OCI-LY7 (cell line): ENCODE measurements around the gene SLCO1A2. TPM values are rescaled to one million over a fixed set of nuclear protein-coding genes. Genes with fewer than 3 reads are reported as not detected.

Experiments used
- BruUV-seq: library from RNA; stranded (reverse); fragments of 400-500 nt; replicated peaks from 2 replicates; lab custom pipeline; 2021; lab: Mats Ljungman, UMichigan
- CTCF ChIA-PET: fragments of 300-600 bp; sonication (Branson Sonifier 250); formaldehyde crosslinking; loops from one replicate; lab custom pipeline; 2022; ENCODE audit warnings: antibody characterized with exemption; ENCODE audit not compliant: unreplicated experiment; lab: Charles Lee
- POLR2A ChIA-PET: fragments of 300-600 bp; sonication (Branson Sonifier 250); formaldehyde crosslinking; loops from one replicate; lab custom pipeline; 2022; ENCODE audit warnings: antibody characterized with exemption; lab: Charles Lee
- DNase-seq: peaks from one replicate; pipeline ENCODE4 v3.0.0-alpha.2; 2015; ENCODE audit warnings: low spot score
- H2AFZ ChIP-seq: fragments of 200-600 bp; sonication (generic), shearing (Covaris generic); 2 replicates; pipeline ENCODE4 v1.6.1; 2014; ENCODE audit warnings: mild to moderate bottlenecking, antibody characterized with exemption, low read length, moderate library complexity
- H3K27ac ChIP-seq: fragments of 200-600 bp; sonication (generic); 2 replicates; pipeline ENCODE4 v1.5.1; 2014; ENCODE audit warnings: mixed run types, low read depth, mild to moderate bottlenecking, moderate library complexity, low read length, inconsistent platforms; ENCODE audit not compliant: poor library complexity, severe bottlenecking
- H3K36me3 ChIP-seq: fragments of 200-600 bp; sonication (generic); 2 replicates; pipeline ENCODE4 v1.6.1; 2014; ENCODE audit warnings: mild to moderate bottlenecking, antibody characterized with exemption, low read length, moderate library complexity, mixed read lengths; ENCODE audit not compliant: insufficient read depth
- H3K4me1 ChIP-seq: fragments of 200-600 bp; sonication (generic); 2 replicates; pipeline ENCODE4 v1.5.1; 2014; ENCODE audit warnings: mild to moderate bottlenecking, low read length; ENCODE audit not compliant: insufficient read depth, poor library complexity, severe bottlenecking
- H3K4me2 ChIP-seq: fragments of 200-600 bp; sonication (generic); 2 replicates; pipeline ENCODE4 v1.6.1; 2014; ENCODE audit warnings: mild to moderate bottlenecking, low read length
- H3K4me3 ChIP-seq: fragments of 200-600 bp; sonication (generic); 2 replicates; pipeline ENCODE4 v1.5.1; 2014; ENCODE audit warnings: mild to moderate bottlenecking, low read depth, low read length; ENCODE audit not compliant: poor library complexity, severe bottlenecking
- H3K79me2 ChIP-seq: fragments of 200-600 bp; sonication (generic); 2 replicates; pipeline ENCODE4 v1.6.1; 2016; ENCODE audit warnings: low read depth, mild to moderate bottlenecking, low read length, moderate library complexity, mixed read lengths; ENCODE audit not compliant: insufficient read depth
- H3K9me2 ChIP-seq: fragments of 200-600 bp; sonication (generic); 2 replicates; pipeline ENCODE4 v1.6.1; 2016; ENCODE audit warnings: mild to moderate bottlenecking, low read length, mixed read lengths; ENCODE audit not compliant: insufficient read depth
- H3K9me3 ChIP-seq: fragments of 200-600 bp; sonication (generic); 2 replicates; pipeline ENCODE4 v1.6.1; 2014; ENCODE audit warnings: mild to moderate bottlenecking, mixed run types, low read length, mixed read lengths
- H4K20me1 ChIP-seq: fragments of 200-600 bp; sonication (generic); 2 replicates; pipeline ENCODE4 v1.6.1; 2014; ENCODE audit warnings: mild to moderate bottlenecking, antibody characterized with exemption, low read length, moderate library complexity, mixed read lengths; ENCODE audit not compliant: insufficient read depth
- CTCF ChIP-seq: fragments of 200-600 bp; sonication (generic); conservative IDR thresholded peaks from 2 replicates; pipeline ENCODE4 v1.5.1; 2014; ENCODE audit warnings: mild to moderate bottlenecking, antibody characterized with exemption, low read length, moderate library complexity, mixed read lengths
- EZH2phosphoT487 ChIP-seq: fragments of 200-600 bp; sonication (generic); IDR thresholded peaks from 2 replicates; pipeline ENCODE4 v1.6.1; 2018; ENCODE audit warnings: low read depth, borderline replicate concordance, mild to moderate bottlenecking, mixed run types, antibody characterized with exemption, low read length, moderate library complexity, mixed read lengths
- intact Hi-C: fragments of 100-400 bp; cut with micrococcal nuclease; formaldehyde crosslinking; loops from one replicate; pipeline ENCODE4 v1.10.0; 2022; ENCODE audit not compliant: unreplicated experiment
- total RNA-seq, 2 experiments: library from RNA; depleted of rRNA in 1 of 2; stranded (reverse); fragments of >200 nt in 1 of 2; shearing (Covaris generic) in 1 of 2; gene quantifications; 2 replicates each; pipeline ENCODE4 v1.2.3, GENCODE V29; 2014 to 2022

Gene SLCO1A2
- total RNA-seq, 2 experiments from 2014 or later: not detected

- no peak for DNase-seq
- no peak overlapping the region for H2AFZ ChIP-seq
- no peak overlapping the region for H3K4me3 ChIP-seq
- no peak overlapping the region for H3K27ac ChIP-seq
- ChIA-PET POLR2A (no interaction called here), CTCF (no interaction called here)
- no peaks in the 10 kb centered on the region for H4K20me1 ChIP-seq
- intact Hi-C loops: no loop called here
- no peaks in the 10 kb centered on the region for H3K36me3 ChIP-seq
- BruUV-seq: no TSS peak
- H3K4me1 ChIP-seq: no peaks in the 10 kb centered on the region
- H3K9me3 ChIP-seq: peaks cover 18% of the 10 kb centered on the region; the same call in 1 of the 2 replicates
- H3K79me2 ChIP-seq: no peaks in the 10 kb centered on the region
- H3K9me2 ChIP-seq: no peaks in the 10 kb centered on the region
- no peak overlapping the region for H3K4me2 ChIP-seq
- TF ChIP-seq EZH2phosphoT487: no peak
- TF ChIP-seq CTCF: no peak
These were observed 6.1 kb downstream of the SLCO1A2 start for GRCh38 chr12:21328578-21328977.

- Histone ChIP-seq H3K4me2 (no peak overlapping the region), H3K4me3 (no peak overlapping the region), H3K36me3 (no peaks in the 10 kb centered on the region), H2AFZ (no peak overlapping the region), H4K20me1 (no peaks in the 10 kb centered on the region), H3K4me1 (no peaks in the 10 kb centered on the region), H3K9me2 (no peaks in the 10 kb centered on the region), H3K79me2 (no peaks in the 10 kb centered on the region), H3K9me3 (no peaks in the 10 kb centered on the region), H3K27ac (no peak overlapping the region)
- intact Hi-C loops: no loop called here
- CTCF ChIA-PET: no interaction called here
- DNase-seq: no peak
- POLR2A ChIA-PET: no interaction called here
- TF ChIP-seq EZH2phosphoT487 (no peak), CTCF (no peak)
- BruUV-seq: no TSS peak
These were observed 10.2 kb downstream of the SLCO1A2 start for GRCh38 chr12:21324551-21324950.

GRCh38 chr12:21323736-21324135, 11.0 kb downstream of the SLCO1A2 start:
- Histone ChIP-seq H3K79me2 (no peaks in the 10 kb centered on the region), H2AFZ (no peak overlapping the region), H3K4me3 (no peak overlapping the region), H3K36me3 (no peaks in the 10 kb centered on the region), H4K20me1 (no peaks in the 10 kb centered on the region), H3K4me2 (no peak overlapping the region), H3K9me3 (no peaks in the 10 kb centered on the region), H3K4me1 (no peaks in the 10 kb centered on the region), H3K9me2 (no peaks in the 10 kb centered on the region), H3K27ac (no peak overlapping the region)
- POLR2A ChIA-PET: interaction anchor here (1.0 kb wide), 1 partner anchor 19 kb away, joined by 3 read pairs; no protein-coding TSS in a partner anchor
- intact Hi-C loops: no loop called here
- BruUV-seq: no TSS peak
- DNase-seq: no peak
- no peak for TF ChIP-seq CTCF
- no peak for TF ChIP-seq EZH2phosphoT487
- CTCF ChIA-PET: no interaction called here
